Measurements from ENCODE around the gene SAP30. TPM values are rescaled to one million over a fixed set of nuclear protein-coding genes. Genes with fewer than 3 reads are reported as not detected.

Gene SAP30, protein sequence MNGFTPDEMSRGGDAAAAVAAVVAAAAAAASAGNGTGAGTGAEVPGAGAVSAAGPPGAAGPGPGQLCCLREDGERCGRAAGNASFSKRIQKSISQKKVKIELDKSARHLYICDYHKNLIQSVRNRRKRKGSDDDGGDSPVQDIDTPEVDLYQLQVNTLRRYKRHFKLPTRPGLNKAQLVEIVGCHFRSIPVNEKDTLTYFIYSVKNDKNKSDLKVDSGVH
- 32.6 and 34.0 TPM in 2 replicates for total RNA-seq

DNA sequence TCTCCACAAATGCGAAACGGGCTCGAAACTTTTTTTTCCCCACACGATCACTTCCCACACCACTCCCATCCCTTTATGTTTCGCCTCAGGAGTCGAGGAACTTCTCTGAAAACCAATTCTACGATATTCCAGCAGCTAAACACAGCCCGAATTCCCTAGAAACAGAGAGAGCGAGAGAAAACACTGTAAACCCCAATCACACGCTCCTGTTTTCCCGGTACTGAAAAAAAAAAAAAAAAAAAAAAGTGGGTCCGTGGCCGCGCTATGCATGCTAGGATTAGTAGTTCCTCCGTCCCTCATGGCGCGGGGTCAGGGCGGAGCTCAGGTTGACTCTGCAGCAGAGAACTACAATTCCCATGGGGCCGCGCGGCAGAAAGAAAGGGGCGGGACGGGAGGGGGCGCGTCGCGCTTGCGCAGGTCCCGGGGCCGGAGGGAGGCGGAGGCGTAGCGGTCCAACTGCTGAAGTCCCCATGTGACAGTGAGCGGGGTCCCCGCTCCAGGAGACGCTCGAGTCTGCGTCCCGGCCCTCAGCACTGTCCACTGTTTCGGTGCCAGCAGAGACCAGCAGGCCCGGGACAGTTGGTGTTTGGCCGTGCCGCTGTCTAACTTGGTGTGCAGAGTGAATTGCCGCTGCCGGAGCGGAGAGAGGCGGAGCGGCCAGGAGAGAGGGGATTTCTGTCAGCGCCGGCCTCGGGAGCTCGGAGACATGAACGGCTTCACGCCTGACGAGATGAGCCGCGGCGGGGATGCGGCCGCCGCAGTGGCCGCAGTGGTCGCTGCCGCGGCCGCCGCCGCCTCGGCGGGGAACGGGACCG, at the start of gene SAP30:
SAP30 (plus strand) TSS at position 478 of the 815 bp plus-strand sequence; CDS start at position 707, 229 bp downstream.
- no peak for TF ChIP-seq CTCF (conservative IDR thresholded peaks at IDR 0.05; ENCODE audit: low read depth, low read length)
- H3K4me3 ChIP-seq (ENCODE audit: low read depth, low read length), result peak within 1 kb of the TSS; percentile 82
- DNase-seq (ENCODE audit: low read depth), result peak; percentile 74

- no peak for TF ChIP-seq CTCF (conservative IDR thresholded peaks at IDR 0.05; ENCODE audit: low read depth, low read length)
- no peak for DNase-seq (ENCODE audit: low read depth)
- no peak overlapping the region for H3K4me3 ChIP-seq (ENCODE audit: low read depth, low read length)
Observed at GRCh38 chr4:173325007-173325736, 45.6 kb upstream of the SAP30 start.

DNA sequence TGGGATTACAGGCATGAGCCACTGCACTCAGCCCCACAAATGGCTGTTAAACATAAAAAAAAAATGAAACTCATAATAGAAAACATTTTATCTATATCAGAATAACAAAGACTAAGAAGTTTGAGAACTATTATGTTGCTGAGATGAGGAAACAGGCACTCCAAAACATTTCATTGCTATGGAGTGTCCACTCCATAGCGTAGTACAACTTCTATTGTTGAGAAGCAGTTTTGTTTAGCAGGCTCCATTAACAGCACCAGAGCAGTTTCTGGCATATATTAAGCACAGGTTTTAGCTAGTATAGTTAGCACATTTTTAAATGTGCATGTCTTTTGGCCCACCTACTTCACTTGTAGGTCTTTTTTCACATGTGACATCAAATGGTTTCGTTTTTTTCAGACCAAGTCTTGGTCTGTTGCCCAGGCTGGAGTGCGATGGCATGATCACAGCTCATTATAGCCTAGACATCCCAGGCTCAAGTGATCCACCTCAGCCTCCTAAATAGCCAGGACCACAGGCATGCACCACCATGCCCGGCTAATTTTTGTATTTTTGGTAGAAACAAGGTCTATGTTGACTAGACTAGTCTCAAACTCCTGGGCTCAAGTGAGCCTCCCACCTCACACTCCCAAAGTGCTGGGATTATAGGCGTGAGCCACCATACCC, 42.4 kb upstream of the SAP30 start:
- DNase-seq (ENCODE audit: low read depth), result no peak
- H3K4me3 ChIP-seq (ENCODE audit: low read depth, low read length), result no peak overlapping the region
- TF ChIP-seq CTCF (conservative IDR thresholded peaks at IDR 0.05; ENCODE audit: low read depth, low read length), result no peak

DNA sequence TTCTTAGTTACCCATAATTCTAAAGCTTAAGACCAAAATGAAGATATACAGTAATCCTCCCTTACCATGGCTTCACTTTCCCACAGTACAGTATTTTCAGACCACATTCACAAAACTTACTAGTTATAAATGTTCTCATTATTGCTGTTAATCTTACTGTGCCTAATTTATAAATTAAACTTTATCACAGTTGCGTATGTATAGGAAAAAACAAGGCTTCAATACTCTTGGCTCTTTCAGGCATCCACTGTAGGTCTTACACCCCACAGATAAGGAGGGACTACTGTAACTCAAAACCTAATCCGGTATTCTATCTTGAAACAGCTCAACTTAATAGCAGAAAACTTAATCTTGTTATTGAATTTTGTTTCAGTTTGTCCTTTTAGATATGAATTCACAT, 40.2 kb upstream of the SAP30 start:
- no peak overlapping the region for H3K4me3 ChIP-seq (ENCODE audit: low read depth, low read length)
- DNase-seq (ENCODE audit: low read depth), result no peak
- TF ChIP-seq CTCF (conservative IDR thresholded peaks at IDR 0.05; ENCODE audit: low read depth, low read length), result no peak

DNA sequence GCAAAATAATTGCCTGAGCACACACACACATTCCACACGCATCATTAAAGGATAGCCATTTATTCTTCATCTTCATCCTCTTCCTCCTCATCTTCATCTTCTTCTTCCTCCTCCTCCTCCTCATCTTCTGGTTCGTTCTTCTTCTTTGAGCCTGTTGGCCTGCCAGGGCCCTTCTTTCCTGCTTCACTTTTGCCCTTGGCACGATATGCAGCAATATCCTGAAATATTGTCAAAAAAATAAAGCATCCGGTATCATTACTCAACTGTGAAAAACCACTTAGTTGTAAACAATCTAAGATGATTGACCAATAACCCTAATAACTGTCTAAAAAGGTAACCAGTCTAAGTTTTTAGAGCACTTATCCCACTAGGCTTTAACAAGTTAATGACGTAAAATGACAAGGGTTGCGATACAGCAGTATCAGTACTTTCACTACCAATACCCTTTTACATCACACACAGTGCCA, 38.7 kb upstream of the SAP30 start:
- peak overlapping the region; percentile 98 for H3K4me3 ChIP-seq (ENCODE audit: low read depth, low read length)
- TF ChIP-seq CTCF (conservative IDR thresholded peaks at IDR 0.05; ENCODE audit: low read depth, low read length), result no peak
- DNase-seq (ENCODE audit: low read depth), result no peak

DNA sequence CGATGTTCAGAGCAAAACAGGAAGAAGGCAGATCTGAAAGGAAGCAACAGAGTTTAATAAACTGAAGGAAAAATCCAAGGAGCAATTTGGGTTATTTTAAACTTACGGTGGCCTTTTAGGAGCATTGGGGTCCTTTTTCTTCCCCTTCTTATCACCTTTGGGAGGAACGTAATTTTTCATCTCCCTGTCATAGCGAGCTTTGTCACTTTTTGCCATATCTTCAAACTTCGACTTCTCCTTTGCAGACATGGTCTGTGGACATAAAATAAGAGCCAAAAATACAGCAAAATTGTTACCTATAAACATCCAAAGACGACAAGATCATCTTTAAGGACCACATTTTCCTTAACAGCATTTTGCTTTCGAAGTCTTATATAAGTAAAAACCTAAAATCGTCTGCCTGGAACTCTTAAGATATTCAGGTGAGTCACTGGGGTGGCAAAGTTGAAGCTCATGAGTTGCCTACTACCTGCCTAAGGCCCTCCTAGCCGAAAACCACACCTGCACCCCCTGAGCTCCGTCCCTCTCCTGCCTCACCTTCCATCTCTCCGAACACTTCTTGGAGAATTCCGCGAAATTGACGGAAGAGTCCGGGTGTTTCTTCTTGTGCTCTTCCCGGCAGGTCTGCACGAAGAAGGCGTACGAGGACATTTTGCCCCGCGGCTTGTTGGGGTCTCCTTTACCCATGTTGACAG, 37.6 kb upstream of the SAP30 start:
- peak overlapping the region; percentile 98 for H3K4me3 ChIP-seq (ENCODE audit: low read depth, low read length)
- no peak for DNase-seq (ENCODE audit: low read depth)
- TF ChIP-seq CTCF (conservative IDR thresholded peaks at IDR 0.05; ENCODE audit: low read depth, low read length), result no peak
